ENCODE results near the gene SAE1.

DNA sequence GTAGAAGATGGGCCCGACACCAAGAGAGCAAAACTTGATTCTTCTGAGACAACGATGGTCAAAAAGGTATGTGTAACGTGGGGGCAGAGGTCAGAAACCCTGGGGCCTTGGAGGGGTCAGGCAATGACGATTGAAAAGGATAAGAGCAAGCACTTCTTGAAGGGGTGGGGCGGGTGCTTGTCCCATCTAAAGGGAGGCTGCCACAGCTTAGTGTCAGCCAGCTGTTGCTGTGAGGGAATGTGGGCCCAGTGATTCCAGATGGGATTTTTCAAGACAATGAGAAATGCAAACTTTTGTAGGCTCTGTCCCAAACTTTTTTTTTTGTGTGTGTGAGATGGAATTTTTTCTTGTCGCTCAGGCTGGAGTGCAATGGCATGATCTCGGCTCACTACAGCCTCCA lies 24.5 kb downstream of the SAE1 start:
- TF ChIP-seq, protein P1, sequence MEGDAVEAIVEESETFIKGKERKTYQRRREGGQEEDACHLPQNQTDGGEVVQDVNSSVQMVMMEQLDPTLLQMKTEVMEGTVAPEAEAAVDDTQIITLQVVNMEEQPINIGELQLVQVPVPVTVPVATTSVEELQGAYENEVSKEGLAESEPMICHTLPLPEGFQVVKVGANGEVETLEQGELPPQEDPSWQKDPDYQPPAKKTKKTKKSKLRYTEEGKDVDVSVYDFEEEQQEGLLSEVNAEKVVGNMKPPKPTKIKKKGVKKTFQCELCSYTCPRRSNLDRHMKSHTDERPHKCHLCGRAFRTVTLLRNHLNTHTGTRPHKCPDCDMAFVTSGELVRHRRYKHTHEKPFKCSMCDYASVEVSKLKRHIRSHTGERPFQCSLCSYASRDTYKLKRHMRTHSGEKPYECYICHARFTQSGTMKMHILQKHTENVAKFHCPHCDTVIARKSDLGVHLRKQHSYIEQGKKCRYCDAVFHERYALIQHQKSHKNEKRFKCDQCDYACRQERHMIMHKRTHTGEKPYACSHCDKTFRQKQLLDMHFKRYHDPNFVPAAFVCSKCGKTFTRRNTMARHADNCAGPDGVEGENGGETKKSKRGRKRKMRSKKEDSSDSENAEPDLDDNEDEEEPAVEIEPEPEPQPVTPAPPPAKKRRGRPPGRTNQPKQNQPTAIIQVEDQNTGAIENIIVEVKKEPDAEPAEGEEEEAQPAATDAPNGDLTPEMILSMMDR (IDR thresholded peaks at IDR 0.05), result no peak
- no peak for TF ChIP-seq EZH2phosphoT487 (IDR thresholded peaks at IDR 0.05)
